Measurements from ENCODE around the gene RBM44.

RBM44 gene

DNA sequence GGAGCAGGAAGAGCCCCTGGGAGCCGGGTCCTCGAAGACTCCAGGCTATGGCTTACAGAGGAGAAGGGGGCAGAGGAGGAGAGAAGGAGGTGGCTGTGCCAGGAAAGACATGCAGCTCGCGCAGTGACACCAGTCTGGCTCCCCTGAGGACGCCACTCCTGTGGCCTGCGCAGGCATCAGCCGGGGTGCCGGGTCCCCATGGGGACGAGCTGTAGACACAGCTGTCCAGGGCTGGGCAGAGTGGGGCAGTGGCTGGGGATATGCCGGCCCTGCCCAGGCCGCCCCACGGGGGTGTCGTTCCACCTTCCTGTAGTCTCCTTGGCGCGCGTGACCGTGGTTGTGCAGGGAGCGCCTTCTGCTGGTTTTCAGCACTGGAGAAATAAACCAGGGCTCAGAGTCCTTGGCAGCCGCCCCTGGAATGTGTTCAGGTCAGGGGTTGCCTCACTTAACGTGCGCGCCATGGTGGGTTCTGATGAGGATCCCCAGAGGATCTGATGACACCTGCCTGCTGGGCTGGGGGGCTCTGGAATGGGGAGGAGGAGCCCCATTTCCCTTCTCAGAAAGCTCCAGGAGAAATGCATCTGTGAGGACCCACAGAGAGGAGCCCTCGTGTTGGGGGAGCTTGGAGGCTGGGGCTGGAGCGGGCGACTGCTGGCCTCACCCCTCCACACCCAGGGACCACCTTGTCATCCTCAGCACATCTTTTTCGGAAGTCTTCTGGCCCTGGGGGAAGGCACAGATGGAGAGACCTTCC, 87.5 kb downstream of the RBM44 start:
- Mint-ChIP-seq H3K4me3 (no peak overlapping the region), H3K9me3 (no peaks in the 10 kb centered on the region), H3K4me1 (peaks cover 9% of the 10 kb centered on the region), H3K27ac (peak overlapping the region in 1 of 3 experiments; percentile 41), H3K27me3 (ENCODE audit: low read depth) (peaks cover 8% of the 10 kb centered on the region), H3K36me3 (ENCODE audit: low read depth) (no peaks in the 10 kb centered on the region)
- TF ChIP-seq, protein P1, sequence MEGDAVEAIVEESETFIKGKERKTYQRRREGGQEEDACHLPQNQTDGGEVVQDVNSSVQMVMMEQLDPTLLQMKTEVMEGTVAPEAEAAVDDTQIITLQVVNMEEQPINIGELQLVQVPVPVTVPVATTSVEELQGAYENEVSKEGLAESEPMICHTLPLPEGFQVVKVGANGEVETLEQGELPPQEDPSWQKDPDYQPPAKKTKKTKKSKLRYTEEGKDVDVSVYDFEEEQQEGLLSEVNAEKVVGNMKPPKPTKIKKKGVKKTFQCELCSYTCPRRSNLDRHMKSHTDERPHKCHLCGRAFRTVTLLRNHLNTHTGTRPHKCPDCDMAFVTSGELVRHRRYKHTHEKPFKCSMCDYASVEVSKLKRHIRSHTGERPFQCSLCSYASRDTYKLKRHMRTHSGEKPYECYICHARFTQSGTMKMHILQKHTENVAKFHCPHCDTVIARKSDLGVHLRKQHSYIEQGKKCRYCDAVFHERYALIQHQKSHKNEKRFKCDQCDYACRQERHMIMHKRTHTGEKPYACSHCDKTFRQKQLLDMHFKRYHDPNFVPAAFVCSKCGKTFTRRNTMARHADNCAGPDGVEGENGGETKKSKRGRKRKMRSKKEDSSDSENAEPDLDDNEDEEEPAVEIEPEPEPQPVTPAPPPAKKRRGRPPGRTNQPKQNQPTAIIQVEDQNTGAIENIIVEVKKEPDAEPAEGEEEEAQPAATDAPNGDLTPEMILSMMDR (IDR thresholded peaks at IDR 0.05; ENCODE audit: unreplicated experiment in 3 of 3) = no peak

DNA sequence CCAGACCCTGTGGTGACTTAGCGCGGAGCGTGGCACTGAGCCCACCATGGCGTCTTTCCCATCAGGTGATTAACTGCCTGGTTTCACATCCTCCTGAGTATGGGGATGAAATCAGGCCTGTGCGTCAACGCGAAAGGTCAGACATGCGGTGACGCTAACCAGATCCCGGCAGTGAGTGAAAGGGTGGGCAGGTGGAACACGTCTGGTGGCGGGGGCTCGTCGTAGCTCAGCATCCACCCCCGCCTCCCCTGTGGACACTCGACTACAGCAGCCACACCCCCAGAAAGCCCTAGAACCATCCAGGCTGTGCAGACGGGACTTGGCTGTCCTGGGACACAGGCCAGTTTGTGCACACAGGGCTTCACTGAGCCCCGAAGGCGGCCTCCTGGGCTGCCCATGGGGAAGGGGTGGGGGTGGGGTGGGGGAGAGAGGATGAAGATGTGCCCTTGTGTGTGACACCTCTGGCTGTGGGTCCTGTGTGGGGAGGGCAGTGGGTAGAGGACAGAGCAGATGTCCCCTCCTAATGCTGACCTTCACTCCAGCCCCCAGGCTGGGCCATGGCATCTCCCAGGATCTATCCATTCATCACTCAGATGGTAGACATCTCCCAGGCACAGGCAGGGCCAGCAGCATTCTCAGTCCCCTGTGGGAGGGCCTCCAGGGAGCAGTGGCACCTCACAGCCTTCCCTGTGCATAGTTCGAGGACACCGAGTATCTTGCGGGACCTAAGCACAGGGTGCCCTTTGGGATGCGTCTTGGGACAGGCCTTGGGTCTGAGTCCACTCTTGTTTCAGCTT, 88.3 kb downstream of the RBM44 start:
- peaks cover 8% of the 10 kb centered on the region for H3K27me3 Mint-ChIP-seq (ENCODE audit: low read depth)

DNA sequence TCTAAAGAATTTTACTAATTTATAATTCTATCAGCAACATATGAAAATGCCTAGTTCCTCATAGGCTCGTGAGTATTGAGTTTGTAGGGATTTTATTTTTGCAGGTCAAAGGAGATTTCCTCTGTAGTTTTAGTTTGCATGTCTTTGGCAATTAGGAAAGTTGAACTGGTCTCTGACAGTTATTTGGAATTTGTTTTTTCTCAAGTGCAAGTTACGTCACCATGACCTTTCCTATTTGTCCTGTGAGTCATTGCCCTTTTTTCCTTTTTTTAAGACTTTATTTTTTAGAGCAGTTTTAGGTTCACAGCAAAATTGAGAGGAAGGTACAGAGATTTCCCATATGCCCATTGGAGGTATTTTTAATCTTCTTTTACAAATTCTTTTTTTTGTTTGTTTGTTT, 89.8 kb downstream of the RBM44 start:
- H3K27me3 Mint-ChIP-seq (ENCODE audit: low read depth) = peaks cover 5% of the 10 kb centered on the region
- H3K36me3 Mint-ChIP-seq (ENCODE audit: low read depth) = no peaks in the 10 kb centered on the region
- no peak overlapping the region for H3K4me3 Mint-ChIP-seq
- H3K27ac Mint-ChIP-seq = no peak overlapping the region
- TF ChIP-seq, protein P1 (IDR thresholded peaks at IDR 0.05; ENCODE audit: unreplicated experiment in 3 of 3) = no peak
- H3K9me3 Mint-ChIP-seq = no peaks in the 10 kb centered on the region
- peaks cover 9% of the 10 kb centered on the region for H3K4me1 Mint-ChIP-seq

More for the DNA sequence above, 88.3 kb downstream of the RBM44 start:
- Mint-ChIP-seq H3K4me3 (no peak overlapping the region), H3K4me1 (peaks cover 9% of the 10 kb centered on the region), H3K9me3 (no peaks in the 10 kb centered on the region), H3K27ac (peak overlapping the region in 1 of 3 experiments; percentile 41), H3K36me3 (ENCODE audit: low read depth) (no peaks in the 10 kb centered on the region)
- TF ChIP-seq, protein P1 (IDR thresholded peaks at IDR 0.05; ENCODE audit: unreplicated experiment in 3 of 3) = no peak

DNA sequence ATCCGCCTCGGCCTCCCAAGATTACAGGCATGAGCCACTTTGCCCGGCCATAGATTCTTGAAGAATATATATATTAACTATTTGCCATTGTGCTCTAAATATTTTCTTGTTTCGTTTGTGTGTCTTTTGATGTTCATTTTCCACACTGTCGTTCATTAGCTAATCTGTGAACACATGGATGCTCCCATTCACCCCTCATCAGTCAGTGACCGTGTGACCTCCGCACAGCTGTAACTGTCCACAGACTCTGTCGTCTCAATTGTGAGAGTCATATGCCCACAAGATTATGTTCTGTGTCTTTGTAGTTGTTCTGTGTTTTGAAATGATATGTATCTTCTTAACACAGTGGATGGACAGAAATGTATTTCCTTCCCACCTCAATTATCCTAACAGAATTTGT, 90.4 kb downstream of the RBM44 start:
- no peak overlapping the region for H3K27ac Mint-ChIP-seq
- peaks cover 2% of the 10 kb centered on the region for H3K27me3 Mint-ChIP-seq (ENCODE audit: low read depth)
- H3K4me3 Mint-ChIP-seq = no peak overlapping the region
- H3K4me1 Mint-ChIP-seq = peaks cover 8% of the 10 kb centered on the region
- TF ChIP-seq, protein P1 (IDR thresholded peaks at IDR 0.05; ENCODE audit: unreplicated experiment in 3 of 3) = no peak
- no peaks in the 10 kb centered on the region for H3K9me3 Mint-ChIP-seq
- H3K36me3 Mint-ChIP-seq (ENCODE audit: low read depth) = no peaks in the 10 kb centered on the region

DNA sequence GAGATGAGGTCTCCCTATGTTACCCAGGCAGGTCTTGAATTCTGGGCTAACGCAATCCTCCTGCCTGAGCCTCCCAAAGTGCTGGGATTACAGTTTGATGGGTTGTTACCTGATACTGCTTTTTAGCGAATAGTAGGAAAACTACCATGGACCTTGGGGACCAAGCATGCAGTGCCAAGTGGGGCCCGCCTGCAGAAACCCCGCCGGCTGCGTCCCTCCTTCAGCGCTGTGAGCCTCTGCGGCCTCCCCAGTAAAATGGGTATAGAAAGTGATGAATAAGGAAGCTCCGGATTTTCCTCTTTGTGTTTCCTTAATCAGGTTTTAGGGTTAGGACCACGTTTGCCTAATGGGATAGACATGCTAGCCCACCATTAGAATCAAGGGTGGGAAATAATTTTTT, 91.2 kb downstream of the RBM44 start:
- no peak overlapping the region for H3K27ac Mint-ChIP-seq
- H3K9me3 Mint-ChIP-seq = no peaks in the 10 kb centered on the region
- TF ChIP-seq, protein P1 (IDR thresholded peaks at IDR 0.05; ENCODE audit: unreplicated experiment in 3 of 3) = no peak
- no peaks in the 10 kb centered on the region for H3K27me3 Mint-ChIP-seq (ENCODE audit: low read depth)
- peaks cover 4% of the 10 kb centered on the region for H3K4me1 Mint-ChIP-seq
- no peak overlapping the region for H3K4me3 Mint-ChIP-seq
- H3K36me3 Mint-ChIP-seq (ENCODE audit: low read depth) = no peaks in the 10 kb centered on the region
